Astrocyte (in vitro differentiated cells and primary cell): Measurements from ENCODE around the gene JMJD1C. TPM values are rescaled to one million over a fixed set of nuclear protein-coding genes. Genes with fewer than 3 reads are reported as not detected.

Experiments
- DNase-seq: peaks from one replicate; pipeline ENCODE4 v3.0.0-alpha.2; 2010; ENCODE audit warnings: low read depth
- FAIRE-seq: peaks from 2 replicates; lab custom pipeline; 2011; peaks lifted over from hg19 to GRCh38; lab: Jason Lieb, UNC
- H2AFZ ChIP-seq: 2 replicates; pipeline ENCODE4 v1.6.0; 2012; ENCODE audit warnings: low read depth, low read length, inconsistent platforms
- H3K27ac ChIP-seq: 2 replicates; pipeline ENCODE4 v1.5.1; 2011; ENCODE audit warnings: low read depth, low read length, inconsistent platforms
- H3K27me3 ChIP-seq: 2 replicates; pipeline ENCODE4 v1.6.0; 2011; ENCODE audit warnings: low read length, inconsistent platforms; ENCODE audit not compliant: insufficient read depth
- H3K36me3 ChIP-seq: 2 replicates; pipeline ENCODE4 v1.5.1; 2011; ENCODE audit warnings: low read length, inconsistent platforms; ENCODE audit not compliant: insufficient read depth
- H3K4me1 ChIP-seq: 2 replicates; pipeline ENCODE4 v1.5.1; 2011; ENCODE audit warnings: low read length, inconsistent platforms; ENCODE audit not compliant: insufficient read depth
- H3K4me2 ChIP-seq: 2 replicates; pipeline ENCODE4 v1.6.0; 2012; ENCODE audit warnings: low read length, inconsistent platforms
- H3K4me3 ChIP-seq: 2 replicates; pipeline ENCODE4 v1.5.1; 2011; ENCODE audit warnings: low read depth, mild to moderate bottlenecking, low read length, inconsistent platforms; ENCODE audit not compliant: insufficient read depth
- H3K79me2 ChIP-seq: 2 replicates; pipeline ENCODE4 v1.6.0; 2012; ENCODE audit warnings: mild to moderate bottlenecking, low read length, inconsistent platforms; ENCODE audit not compliant: insufficient read depth
- H3K9ac ChIP-seq: 2 replicates; pipeline ENCODE4 v1.6.0; 2012; ENCODE audit warnings: mild to moderate bottlenecking, low read length, inconsistent platforms
- H3K9me3 ChIP-seq: 2 replicates; pipeline ENCODE4 v1.5.1; 2012; ENCODE audit warnings: low read depth, mild to moderate bottlenecking, low read length, inconsistent platforms; ENCODE audit not compliant: insufficient read depth
- H4K20me1 ChIP-seq: 2 replicates; pipeline ENCODE4 v1.6.0; 2012; ENCODE audit warnings: low read length, inconsistent platforms; ENCODE audit not compliant: insufficient read depth
- H3K27ac Mint-ChIP-seq: one replicate; pipeline ENCODE4 v1.8.0; 2021; ENCODE audit warnings: mild to moderate bottlenecking, mixed read lengths; ENCODE audit not compliant: unreplicated experiment
- H3K27me3 Mint-ChIP-seq: one replicate; pipeline ENCODE4 v1.8.0; 2021; ENCODE audit warnings: low read depth, mixed read lengths; ENCODE audit not compliant: unreplicated experiment
- H3K36me3 Mint-ChIP-seq: one replicate; pipeline ENCODE4 v1.8.0; 2021; ENCODE audit warnings: low read depth, mixed read lengths; ENCODE audit not compliant: unreplicated experiment
- H3K4me1 Mint-ChIP-seq: one replicate; pipeline ENCODE4 v1.8.0; 2021; ENCODE audit warnings: low read depth, mixed read lengths; ENCODE audit not compliant: unreplicated experiment
- H3K4me3 Mint-ChIP-seq: one replicate; pipeline ENCODE4 v1.8.0; 2021; ENCODE audit warnings: mild to moderate bottlenecking, moderate library complexity, mixed read lengths; ENCODE audit not compliant: unreplicated experiment
- H3K9me3 Mint-ChIP-seq: one replicate; pipeline ENCODE4 v1.8.0; 2021; ENCODE audit warnings: mild to moderate bottlenecking, mixed read lengths; ENCODE audit not compliant: unreplicated experiment
- CTCF ChIP-seq: IDR thresholded peaks from 2 replicates; pipeline ENCODE4 v1.5.1; 2011; ENCODE audit warnings: low read depth, mild to moderate bottlenecking, inconsistent platforms, low read length, moderate library complexity; ENCODE audit not compliant: insufficient read depth
- EZH2 ChIP-seq: IDR thresholded peaks from 2 replicates; pipeline ENCODE4 v1.6.1; 2012; ENCODE audit warnings: mild to moderate bottlenecking, low read length, inconsistent platforms; ENCODE audit not compliant: insufficient read depth
- total RNA-seq: library from RNA; stranded (reverse); gene quantifications from 2 replicates; pipeline ENCODE4 v1.2.1, GENCODE V29; 2021

The JMJD1C gene
- total RNA-seq, 1 donor from 2014 or later = 61.0 TPM

GRCh38 chr10:63256009-63256773 is 209.6 kb downstream of the JMJD1C start:
- DNase-seq = no peak
- Histone ChIP-seq H3K4me2 (no peak overlapping the region), H3K4me1 (peaks cover 4% of the 10 kb centered on the region), H3K79me2 (peaks cover 99% of the 10 kb centered on the region), H2AFZ (no peak overlapping the region), H3K9ac (no peak overlapping the region), H3K36me3 (peaks cover 11% of the 10 kb centered on the region), H3K9me3 (no peaks in the 10 kb centered on the region), H3K27me3 (no peaks in the 10 kb centered on the region), H3K4me3 (no peak overlapping the region), H3K27ac (no peak overlapping the region), H4K20me1 (peaks cover 93% of the 10 kb centered on the region)
- peaks cover 2% of the 10 kb centered on the region for H3K36me3 Mint-ChIP-seq
- H3K27me3 Mint-ChIP-seq = no peaks in the 10 kb centered on the region
- TF ChIP-seq EZH2 (no peak), CTCF (no peak)
- peaks cover 23% of the 10 kb centered on the region for H3K4me1 Mint-ChIP-seq
- no peak overlapping the region for H3K4me3 Mint-ChIP-seq
- H3K27ac Mint-ChIP-seq = no peak overlapping the region
- H3K9me3 Mint-ChIP-seq = peaks cover 2% of the 10 kb centered on the region
- FAIRE-seq = no peak

GRCh38 chr10:63255316-63255715 is 210.5 kb downstream of the JMJD1C start:
- H3K4me2 ChIP-seq = no peak overlapping the region
- DNase-seq (no peak), FAIRE-seq (no peak)
- H3K36me3 ChIP-seq = peaks cover 7% of the 10 kb centered on the region
- no peak overlapping the region for H3K4me3 Mint-ChIP-seq
- H3K36me3 Mint-ChIP-seq = peaks cover 2% of the 10 kb centered on the region
- H3K27me3 ChIP-seq = no peaks in the 10 kb centered on the region
- H3K4me1 ChIP-seq = peaks cover 4% of the 10 kb centered on the region
- H4K20me1 ChIP-seq = peaks cover 94% of the 10 kb centered on the region
- no peak overlapping the region for H3K9ac ChIP-seq
- no peak overlapping the region for H3K4me3 ChIP-seq
- H2AFZ ChIP-seq = no peak overlapping the region
- H3K79me2 ChIP-seq = peaks cover 100% of the 10 kb centered on the region
- H3K9me3 ChIP-seq = no peaks in the 10 kb centered on the region
- no peaks in the 10 kb centered on the region for H3K9me3 Mint-ChIP-seq
- H3K27ac Mint-ChIP-seq = no peak overlapping the region
- peaks cover 23% of the 10 kb centered on the region for H3K4me1 Mint-ChIP-seq
- H3K27me3 Mint-ChIP-seq = no peaks in the 10 kb centered on the region
- no peak overlapping the region for H3K27ac ChIP-seq
- TF ChIP-seq CTCF (no peak), EZH2 (no peak)

GRCh38 chr10:63253040-63253439 is 212.7 kb downstream of the JMJD1C start:
- Mint-ChIP-seq H3K4me1 (peaks cover 10% of the 10 kb centered on the region), H3K36me3 (peaks cover 9% of the 10 kb centered on the region), H3K27me3 (no peaks in the 10 kb centered on the region), H3K27ac (no peak overlapping the region), H3K9me3 (no peaks in the 10 kb centered on the region), H3K4me3 (no peak overlapping the region)
- Histone ChIP-seq H3K4me1 (peaks cover 4% of the 10 kb centered on the region), H3K27ac (no peak overlapping the region), H3K9ac (no peak overlapping the region), H3K36me3 (peaks cover 3% of the 10 kb centered on the region), H3K9me3 (no peaks in the 10 kb centered on the region), H3K27me3 (no peaks in the 10 kb centered on the region), H2AFZ (no peak overlapping the region), H3K4me2 (no peak overlapping the region), H3K4me3 (no peak overlapping the region), H4K20me1 (peaks cover 92% of the 10 kb centered on the region), H3K79me2 (peaks cover 100% of the 10 kb centered on the region)
- DNase-seq (no peak), FAIRE-seq (no peak)
- TF ChIP-seq EZH2 = no peak
- no peak for TF ChIP-seq CTCF
